GM19238 (cell line): ENCODE measurements around the gene RPL22.

Experiments
- DNase-seq: peaks from one replicate; pipeline ENCODE4 v3.0.0; 2011; ENCODE audit warnings: low spot score; ENCODE audit not compliant: insufficient read length

Gene RPL22

DNA sequence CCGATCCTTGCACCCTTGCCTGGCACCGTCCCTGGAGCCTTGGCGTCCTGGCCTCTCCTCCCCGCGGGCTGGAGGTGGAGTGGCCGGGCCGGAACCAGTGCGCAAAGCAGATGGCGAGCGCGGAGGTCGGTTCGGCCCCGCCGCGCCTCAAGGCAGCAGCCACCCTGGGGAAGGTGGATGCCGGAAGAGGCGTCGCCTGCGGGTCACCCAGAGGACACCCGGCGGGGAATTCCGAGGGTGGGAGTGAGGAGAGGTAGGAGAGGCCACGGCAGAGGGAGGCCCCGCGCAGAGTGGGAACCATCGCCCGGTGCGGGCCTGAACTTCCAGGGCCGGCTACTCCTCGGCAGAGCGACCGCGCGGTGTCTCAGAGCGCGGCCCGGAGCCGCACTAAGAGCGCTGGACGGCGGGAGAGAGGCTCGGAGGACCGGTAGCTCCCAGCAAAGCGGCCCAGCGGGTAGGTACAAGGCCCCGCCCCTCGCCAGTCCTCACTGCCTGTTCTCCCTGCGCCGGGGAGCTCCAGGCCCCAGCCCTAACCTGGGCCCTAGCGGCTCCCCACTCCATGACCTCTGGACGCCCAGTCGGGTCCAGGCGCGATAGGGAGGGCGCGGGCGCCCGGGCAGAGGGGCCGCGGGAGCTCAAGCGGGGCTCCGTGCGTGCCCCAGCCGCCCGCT lies 6.6 kb upstream of the RPL22 start, which contains the start of gene RNF207:
RNF207 (plus strand) TSS at position 271 of the 671 bp plus-strand sequence. CDS start 417 bp downstream, outside the sequence.
- DNase-seq = peak; percentile 86

DNA sequence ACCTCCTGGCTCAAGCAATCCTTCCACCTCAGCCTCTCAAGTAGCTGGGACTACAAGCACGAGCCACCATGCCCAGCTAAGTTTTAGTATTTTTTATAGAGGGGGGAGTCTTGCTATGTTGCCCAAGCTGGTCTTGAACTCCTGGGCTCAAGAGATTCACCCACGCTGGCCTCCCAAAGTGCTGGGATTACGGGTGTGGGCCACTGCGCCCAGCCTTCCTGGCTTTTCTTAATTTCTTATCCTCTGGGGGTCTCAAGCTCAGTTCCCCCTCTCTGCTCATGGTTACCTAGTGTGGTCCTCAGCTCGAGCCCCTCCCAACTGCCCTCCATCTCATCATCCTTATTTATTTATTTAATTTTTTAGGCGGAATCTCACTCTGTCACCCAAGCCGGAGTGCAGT lies 2.9 kb upstream of the RPL22 start:
- DNase-seq = no peak

DNA sequence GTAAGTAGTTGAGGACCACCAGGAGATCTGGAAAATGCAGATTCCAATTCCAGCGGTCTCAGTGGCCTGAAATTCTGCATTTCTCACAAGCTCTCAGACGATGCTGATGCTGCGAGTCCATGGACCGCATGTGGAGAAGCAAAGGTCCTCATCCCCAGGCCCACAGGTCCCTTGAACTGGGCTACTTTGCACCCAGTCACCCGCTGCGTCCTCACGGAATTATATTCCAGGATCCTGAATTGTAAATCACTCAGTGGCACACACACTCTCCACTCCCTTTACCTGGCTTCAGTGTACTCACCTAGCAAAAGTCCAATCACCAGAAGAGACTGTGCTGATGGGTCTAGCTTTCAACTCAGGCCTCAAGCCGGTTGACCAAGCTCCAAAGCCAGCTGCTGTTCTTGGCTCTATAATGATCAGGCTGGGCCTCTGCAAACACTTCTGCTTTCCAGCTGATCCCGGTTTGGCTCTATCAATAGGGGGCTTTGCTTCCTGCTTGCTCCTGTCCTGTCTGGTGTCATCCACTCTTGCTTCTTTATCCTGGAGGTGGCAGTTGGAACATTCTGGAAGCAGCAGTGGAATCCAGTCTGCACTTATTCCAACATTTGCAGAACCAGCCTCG lies 904 bp upstream of the RPL22 start:
- DNase-seq = no peak

DNA sequence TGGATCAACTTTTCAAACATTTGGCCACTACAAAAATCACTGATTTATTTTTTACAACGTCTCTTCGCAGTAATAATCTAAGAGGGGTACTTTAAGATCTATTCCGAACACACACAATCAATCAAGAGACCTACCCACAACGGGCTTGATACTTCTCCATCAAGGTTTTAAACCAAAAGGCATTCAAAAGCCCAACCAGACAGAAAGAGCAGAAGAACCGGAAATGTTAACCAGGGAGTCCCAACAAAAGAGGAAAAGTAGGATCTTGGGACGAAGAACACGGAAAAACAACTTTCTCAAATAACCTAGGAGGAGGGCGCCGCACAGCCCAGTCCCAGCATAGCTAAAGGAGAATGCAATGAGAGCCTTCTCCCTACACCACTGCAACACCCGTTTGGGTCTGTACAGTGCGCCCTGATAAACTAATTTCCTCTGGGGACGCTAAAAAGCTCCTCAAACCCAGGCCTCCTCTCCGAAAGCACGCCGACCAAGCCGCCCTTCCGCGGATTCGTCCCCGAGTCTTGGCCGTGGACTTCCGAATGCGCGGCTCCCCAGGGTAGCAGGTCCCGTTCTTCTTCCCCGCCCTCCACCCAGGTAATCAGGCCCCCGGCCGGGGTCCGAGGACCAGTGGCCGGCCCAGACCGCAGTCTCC lies 623 bp downstream of the RPL22 start:
- no peak for DNase-seq

DNA sequence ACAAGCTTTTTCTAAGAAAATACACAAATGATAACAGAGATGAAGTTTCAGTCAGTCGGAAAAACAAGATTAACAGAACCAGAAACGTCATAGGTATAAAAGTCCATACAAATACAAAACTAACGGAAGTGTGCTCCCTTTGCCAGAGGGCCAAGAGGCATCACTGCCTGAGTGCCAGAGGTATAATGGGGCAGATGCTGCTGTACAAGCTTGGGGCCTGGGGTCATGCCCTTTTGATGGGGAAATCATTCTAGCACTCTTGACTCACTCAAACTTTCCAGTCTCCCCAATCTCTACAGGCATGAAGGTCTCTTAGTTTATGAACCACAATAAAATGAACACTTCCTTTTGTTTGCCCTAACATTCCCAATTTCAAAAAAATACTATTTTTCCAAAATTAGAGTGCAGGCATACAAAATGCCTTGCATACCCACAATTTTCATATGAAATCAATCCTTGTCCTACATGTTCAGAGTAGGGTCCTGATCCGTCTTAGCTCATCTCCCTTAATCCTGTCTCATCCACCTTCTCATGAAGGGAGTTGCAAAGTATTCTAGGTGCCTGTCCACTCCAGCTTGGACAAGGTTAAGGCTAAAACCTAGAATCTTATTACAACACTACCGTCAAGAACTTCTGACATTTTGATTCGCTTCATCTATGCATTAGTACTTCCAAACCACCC lies 1.5 kb downstream of the RPL22 start:
- no peak for DNase-seq

DNA sequence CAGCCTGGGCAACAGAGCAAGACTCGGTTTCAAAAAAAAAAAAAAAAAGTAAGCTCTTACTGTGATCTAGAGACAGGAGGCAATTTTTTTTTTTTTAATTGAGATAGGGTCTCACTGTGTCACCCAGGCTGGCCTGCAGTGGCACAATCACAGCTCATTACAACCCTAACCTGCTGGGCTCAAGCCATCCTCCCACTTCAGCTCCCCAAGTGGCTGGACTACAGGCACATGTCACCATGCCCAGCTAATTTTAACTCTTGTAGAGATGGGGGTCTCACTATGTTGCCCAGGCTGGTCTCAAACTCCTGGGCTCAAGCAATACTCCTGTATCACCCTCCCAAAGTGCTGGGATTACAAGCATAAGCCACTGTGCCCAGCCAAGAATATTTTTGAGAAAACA lies 7.4 kb downstream of the RPL22 start:
- no peak for DNase-seq

DNA sequence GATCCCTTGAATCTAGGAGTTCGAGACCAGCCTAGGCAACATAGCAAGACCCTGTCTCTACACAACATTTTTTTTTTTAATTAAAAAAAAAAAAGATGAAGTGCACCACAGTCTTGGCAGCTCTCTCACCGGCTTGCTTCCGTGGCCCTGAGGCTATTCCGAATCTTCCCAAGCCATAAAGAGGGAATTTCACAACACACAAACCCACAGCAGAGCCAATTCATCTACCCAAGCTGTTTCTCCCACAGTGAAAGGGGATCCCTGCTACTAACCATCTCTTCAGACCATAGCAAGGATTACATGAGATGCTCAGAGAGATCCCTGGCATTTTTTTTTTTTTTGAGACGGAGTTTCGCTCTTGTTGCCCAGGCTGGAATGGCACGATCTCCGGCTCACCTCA lies 10.9 kb downstream of the RPL22 start:
- DNase-seq = no peak

DNA sequence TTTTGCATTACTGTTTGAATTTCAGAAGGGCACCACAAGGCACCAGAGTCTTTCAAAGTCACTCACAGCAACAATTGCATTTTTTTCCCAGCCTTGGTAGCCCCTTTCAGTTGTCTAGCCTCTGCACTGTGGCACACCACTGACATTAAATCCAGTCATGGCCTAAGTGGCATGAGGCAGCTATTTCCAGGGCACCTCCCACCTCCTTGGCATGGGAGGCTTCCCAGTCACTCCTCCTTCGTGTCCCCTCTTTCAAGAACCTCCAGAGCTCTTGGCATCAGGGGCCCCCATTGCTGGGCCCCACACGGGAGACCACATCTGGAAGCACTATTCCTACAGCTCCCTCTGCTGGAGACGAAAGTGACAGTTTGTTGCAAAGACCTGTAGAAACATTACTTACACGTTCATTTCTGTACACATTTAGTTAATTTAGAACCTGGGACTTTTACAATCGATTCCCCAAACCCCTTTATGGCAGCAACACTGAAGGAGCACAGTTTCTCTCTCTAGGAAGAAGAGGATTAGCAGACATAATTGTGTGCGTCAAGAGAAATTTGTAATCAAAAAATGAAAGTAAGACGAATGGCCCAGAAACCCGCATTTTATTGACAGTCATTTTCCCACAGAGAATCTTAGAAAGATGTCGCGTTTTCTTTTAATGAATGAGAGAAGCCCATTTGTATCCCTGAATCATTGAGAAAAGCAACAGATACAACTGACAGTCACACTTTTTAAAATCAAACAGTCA lies 13.6 kb downstream of the RPL22 start:
- no peak for DNase-seq

DNA sequence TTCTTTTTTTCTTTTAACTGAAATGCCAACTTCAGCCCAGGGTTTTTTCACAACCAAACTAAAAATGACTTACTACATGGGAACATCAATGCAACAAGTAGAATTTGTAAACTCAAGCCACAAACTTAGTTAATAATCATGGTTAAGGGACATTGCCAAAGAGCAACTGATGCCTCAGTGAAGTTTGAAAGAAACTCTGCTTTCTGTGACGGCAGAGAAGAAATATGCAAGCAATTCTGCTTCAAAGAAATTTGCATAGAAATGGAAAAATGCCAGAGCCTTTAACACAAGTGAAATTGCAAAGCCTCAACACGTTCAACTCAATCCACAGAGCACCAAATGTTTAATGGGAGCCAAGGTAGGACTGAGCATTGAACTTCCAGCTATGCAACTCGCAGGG lies 14.2 kb downstream of the RPL22 start:
- no peak for DNase-seq

DNA sequence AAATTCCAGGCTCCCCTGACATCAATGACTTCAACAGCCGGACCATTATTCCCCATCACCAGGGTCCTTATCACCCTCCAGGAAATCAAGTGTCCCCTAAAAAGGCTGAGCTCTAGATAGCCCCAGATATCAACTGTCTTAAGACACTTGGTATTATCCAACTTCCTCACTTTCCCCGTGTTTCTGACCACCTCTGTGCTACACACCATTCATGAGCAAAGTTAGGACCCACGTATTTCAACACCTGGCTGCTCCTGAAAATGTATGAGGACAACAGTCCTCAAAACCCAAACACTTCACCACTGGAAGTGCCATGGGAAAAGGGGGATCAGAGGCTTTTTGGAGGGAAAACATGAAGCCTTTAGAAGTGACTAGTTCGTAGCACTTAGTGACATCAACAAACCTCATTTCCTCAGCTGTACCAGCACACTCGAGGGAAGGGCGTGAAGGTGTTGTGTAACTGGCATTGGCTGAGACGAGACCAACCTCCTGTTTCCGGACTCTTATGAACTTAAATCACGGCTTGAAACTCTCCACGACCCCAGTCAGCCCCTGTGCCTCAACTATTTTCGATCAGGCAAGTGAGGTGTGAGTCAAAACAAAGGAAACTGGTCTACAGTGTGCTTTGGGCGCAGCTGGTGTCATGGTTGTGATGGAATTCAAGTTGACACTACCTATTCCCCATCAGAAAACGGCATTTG lies 15.2 kb downstream of the RPL22 start:
- no peak for DNase-seq

DNA sequence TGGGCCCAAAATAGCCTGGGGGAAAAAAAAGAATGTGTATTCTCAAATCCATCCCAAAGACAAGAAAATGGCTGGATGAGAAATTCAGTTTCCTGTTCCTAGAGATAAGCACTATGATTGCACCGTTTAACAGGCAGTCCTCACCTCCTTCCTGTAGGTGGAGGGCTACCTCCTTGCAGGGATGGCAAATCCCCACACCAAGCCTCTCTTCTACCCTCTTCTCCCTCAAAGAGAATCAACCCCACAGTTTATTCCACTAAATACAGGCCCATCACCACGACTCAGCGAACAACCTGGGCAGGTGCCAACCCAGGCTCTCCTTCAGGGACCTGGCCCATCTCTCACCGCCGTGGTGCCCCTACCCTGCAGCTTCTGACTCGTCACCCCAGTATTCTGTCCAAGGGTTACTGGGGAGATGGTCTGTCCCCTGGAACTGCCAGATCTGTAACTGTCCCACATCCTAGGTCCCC lies 15.8 kb downstream of the RPL22 start:
- no peak for DNase-seq

DNA sequence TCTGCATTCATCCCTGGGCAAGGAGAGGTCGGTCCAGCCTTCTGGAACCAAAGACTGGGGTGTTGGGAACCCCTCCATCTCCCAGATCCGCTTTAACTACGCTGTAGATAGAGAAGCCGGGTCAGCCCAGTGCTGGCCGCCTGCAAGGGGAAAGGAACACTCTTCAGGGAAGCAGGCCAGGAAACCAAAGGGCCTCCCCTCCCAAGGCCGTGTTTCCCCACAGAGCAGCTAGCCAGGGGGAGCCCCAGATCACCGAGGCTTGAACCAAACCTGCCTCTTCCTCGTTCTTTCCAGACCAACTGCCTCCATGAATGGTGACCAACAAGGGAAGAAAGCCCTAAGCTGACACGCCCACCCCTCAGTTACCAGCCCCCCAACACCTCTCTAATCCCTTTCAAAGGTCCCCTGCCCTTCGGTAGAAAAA lies 18.0 kb downstream of the RPL22 start:
- DNase-seq = no peak

DNA sequence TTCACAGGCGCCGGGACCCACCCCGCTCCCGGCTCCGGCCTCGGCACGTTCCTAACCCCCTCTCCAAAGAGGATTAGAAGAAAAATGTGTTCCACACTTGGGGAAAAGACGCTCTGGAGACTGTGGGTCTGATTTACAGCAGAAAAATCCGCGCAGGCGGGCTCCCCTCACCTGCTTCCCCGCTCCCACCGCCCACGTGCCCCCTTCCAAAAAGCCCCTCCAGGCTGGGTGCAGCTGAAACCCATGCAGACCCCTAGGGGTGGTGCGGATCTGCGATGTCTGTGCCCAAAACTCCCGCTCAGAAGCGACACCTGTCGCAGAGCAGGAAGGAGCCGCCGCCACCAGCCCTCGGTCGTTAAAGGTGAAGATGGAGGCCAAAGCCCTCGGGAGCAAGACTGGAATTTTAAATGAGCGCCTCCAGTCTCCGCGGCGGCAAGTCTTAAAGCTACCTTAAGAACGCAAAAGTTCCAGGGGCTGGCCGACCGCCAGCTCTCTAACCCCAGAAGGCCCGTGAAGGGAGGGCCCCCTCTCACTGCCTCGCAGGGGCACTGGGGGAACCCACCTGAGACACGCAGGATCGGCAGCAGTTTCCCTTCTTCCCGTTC lies 18.6 kb downstream of the RPL22 start:
- no peak for DNase-seq

DNA sequence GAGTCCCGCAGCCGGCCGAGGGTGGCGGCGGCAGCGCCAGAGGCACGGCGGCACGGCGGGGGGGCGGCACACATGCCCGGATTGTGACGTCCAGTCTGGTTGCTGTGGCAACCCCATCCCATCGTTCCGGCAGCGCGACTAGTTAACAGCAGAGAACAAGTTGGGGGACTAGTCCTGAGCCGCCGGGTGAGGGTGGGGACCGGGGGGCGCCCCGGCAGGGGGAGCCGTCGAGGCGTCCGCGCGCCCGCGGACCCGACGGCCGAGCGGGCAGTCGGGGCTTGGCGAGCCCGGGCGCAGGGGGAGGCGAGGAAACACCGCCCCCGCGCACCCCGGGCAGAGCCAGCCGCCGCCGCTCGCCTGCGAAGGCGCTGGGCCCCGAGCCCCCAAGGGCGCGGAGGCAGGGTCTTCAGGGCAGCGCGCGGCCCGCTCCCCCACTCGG lies 19.1 kb downstream of the RPL22 start, which contains the start of gene CHD5:
CHD5 (minus strand) TSS at position 54 of the 439 bp plus-strand sequence. CDS start 298 bp downstream, outside the sequence.
- no peak for DNase-seq

DNA sequence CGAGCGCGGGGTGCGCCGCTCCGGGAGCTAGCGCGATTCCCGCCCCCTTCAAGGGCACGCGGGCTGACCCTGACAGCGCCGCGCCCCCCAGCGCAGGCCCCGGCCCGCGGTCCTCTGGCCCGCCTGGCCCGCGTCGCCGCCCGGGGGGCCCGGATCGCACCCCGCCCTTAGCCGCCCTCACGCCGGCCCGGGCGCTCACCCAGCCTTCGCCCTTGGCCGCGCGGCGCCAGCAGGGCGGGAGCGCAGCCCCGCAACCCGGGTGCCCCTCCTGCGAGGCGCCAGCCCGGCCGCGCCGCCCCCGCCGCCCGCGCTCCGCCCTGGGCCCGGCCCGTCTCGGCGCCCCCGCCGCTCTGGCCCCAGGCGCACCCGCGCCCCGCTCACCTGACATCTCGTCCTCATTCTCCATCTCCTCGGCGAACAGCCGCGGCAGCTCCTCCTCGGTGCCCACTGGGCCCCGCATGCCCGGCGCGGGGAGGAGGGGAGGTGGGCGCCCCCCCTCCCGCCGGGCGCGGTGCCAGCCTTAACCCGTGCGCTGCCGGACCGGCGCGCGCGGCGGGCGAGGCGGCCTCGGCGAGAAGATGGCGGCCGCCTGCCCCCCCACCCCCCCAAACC lies 19.7 kb downstream of the RPL22 start:
- DNase-seq = no peak

DNA sequence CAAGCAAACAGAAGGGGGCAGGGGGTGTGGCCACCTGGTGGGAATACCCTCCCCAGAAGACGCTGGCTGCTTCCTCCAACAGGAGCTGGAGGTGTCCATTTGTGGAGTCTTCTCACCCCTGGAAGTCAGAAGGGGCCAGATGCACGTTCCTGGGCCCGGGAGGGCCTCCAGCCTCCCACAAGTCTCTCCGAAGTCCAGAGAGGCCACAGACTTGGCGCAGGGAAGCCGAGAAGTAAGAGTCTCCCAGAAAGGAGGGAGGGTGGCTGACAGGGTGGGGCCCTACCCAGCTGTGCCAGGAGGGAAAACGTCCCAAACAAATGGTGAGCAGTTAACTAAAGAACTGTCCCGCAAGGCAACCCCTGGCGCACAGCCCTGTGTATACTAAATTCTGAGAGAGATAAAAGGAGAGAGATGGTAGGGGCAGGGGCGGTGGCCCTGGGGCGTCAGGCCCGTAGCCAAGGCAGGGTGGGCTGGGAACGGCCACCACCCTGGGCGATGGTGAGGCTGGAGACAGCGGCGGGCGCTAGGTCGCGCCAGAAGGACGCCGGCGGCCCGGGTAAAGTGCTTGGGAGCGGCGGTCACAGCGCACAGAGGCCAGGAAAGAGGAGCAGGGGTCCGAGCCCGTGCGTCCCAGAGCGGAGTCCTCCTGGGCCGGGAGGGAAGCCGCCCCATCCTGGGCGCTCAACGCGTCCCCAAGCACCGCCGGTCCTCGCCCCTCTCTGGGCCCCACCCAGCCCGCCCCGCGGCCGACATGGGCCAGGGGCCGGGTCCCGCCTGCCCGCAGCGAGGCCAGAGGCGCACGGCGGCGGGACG lies 20.4 kb downstream of the RPL22 start:
- DNase-seq = no peak

DNA sequence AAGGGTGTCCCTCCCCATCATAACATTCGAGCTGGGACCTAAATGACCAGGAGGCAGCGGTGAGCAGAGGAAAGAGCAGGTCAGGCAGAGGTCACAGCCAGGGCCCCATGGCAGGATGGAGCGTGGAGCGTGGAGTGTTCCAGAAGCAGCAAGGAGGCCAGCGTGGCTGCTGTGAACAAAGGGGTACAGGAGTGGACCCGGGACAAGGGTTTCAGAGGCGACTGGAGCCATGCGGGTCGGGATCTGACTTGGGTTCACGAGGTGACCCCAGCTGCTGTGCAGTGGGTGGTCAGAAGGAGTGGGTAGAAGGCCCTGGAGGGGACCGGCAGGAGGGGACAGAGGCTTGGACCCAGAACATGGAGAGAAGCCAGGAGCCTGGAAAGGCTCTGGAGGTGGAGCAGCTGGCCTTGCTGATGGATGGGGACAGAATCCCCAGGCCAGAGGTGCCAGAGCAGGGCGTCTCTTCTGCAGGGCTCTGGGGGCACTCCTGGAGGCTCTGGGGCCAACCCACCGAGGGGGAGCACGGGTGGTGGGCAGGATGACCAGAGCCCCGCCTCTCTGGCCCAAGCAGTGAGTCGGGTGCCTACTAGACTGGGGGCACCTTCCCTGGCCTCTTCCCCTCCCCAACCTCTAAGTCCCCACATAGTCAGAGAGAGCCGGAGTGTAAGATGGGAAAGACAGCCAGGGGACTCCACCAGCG lies 21.6 kb downstream of the RPL22 start:
- DNase-seq = no peak

DNA sequence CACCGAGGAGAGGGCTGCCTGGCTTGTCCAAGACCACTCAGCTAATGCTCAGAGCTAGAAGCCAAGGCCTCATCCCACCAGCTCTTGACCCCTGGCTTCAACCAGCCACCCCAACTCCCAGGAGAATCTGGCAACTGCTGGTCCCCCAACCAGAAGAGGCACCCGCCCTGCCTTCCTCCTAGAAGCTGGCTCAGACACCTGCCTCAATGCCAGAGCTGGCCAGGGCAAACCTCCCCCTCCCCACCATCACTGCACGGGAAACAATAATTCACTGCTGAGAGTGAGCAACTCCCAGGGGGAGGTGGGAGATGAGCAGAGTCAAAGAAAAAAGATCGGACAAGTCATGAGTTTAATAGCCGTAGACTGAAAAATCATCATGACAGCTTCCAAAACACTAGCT lies 22.6 kb downstream of the RPL22 start:
- DNase-seq = no peak
